B cell (primary cell): Measurements from ENCODE around the gene IRF9. TPM values are rescaled to one million over a fixed set of nuclear protein-coding genes. Genes with fewer than 3 reads are reported as not detected.
A peak's percentile ranks its signal among the peaks of the same experiment; 100 is the strongest.

Experiments
- ATAC-seq: fragments of 200-7000 bp; cut with Tn5 transposase; one replicate; pipeline ENCODE4 v1.10.0; 2021; ENCODE audit warnings: low read depth, mild to moderate bottlenecking, moderate number of reproducible peaks, moderate library complexity
- CTCF ChIA-PET: fragments of 350-600 bp; sonication (Branson Sonifier 250); formaldehyde crosslinking; loops from one replicate; lab custom pipeline; 2021; ENCODE audit warnings: antibody characterized with exemption, inconsistent platforms; lab: Charles Lee
- POLR2A ChIA-PET: fragments of 350-600 bp; sonication (Branson Sonifier 250); formaldehyde crosslinking; loops from one replicate; lab custom pipeline; 2021; ENCODE audit warnings: antibody characterized with exemption; lab: Charles Lee
- DNase-seq: peaks from one replicate; pipeline ENCODE4 v3.0.0; 2013
- H2AFZ ChIP-seq: 2 replicates; pipeline ENCODE4 v1.6.1; 2012; ENCODE audit warnings: mild to moderate bottlenecking, low read depth, low read length; ENCODE audit not compliant: insufficient read depth, poor library complexity, severe bottlenecking
- H3K27ac ChIP-seq, 2 donors: 1 replicate in 1 of 2; 2 replicates in 1 of 2; pipeline ENCODE4 v1.5.1; 2012 to 2013; ENCODE audit warnings: low read length in 2 of 2, mild to moderate bottlenecking in 2 of 2, moderate library complexity in 1 of 2
- H3K27me3 ChIP-seq, 4 experiments: fragments of 200-600 bp in 1 of 4; sonication (generic) in 1 of 4; replicated peaks in 1 of 4; 1 replicate in 2 of 4; 2 replicates in 2 of 4; pipeline versions ENCODE4 v1.6.1 to v1.7.0; 2013 to 2016; ENCODE audit warnings: low read length in 3 of 4, mild to moderate bottlenecking in 2 of 4, mixed read lengths in 1 of 4, moderate library complexity in 1 of 4; ENCODE audit not compliant: insufficient read depth in 4 of 4, control insufficient read depth in 3 of 4; ENCODE audit errors: control extremely low read depth in 1 of 4
- H3K36me3 ChIP-seq, 2 experiments: replicated peaks in 1 of 2; 1 replicate in 1 of 2; 2 replicates in 1 of 2; pipeline versions ENCODE4 v1.6.1 to v1.7.1; 2013; ENCODE audit warnings: low read length in 1 of 2; ENCODE audit not compliant: insufficient read depth in 2 of 2, control insufficient read depth in 1 of 2; ENCODE audit errors: control extremely low read depth in 1 of 2, extremely low read depth in 1 of 2
- H3K4me1 ChIP-seq, 2 donors: fragments of 200-600 bp in 1 of 2; sonication (generic) in 1 of 2; 1 replicate in 1 of 2; 2 replicates in 1 of 2; pipeline versions ENCODE4 v1.5.1 to v1.6.1; 2013 to 2017; ENCODE audit warnings: low read length in 2 of 2; ENCODE audit not compliant: control insufficient read depth in 2 of 2, insufficient read depth in 2 of 2
- H3K4me2 ChIP-seq: replicated peaks from 2 replicates; pipeline ENCODE3; 2012; ENCODE audit warnings: mild to moderate bottlenecking, low read depth, low read length; ENCODE audit not compliant: poor library complexity, severe bottlenecking
- H3K4me3 ChIP-seq, 5 experiments: fragments of 200-600 bp in 1 of 5; sonication (generic) in 1 of 5; 1 replicate in 3 of 5; 2 replicates in 2 of 5; pipeline versions ENCODE4 v1.5.1 to v1.7.0; 2011 to 2016; ENCODE audit warnings: low read length in 4 of 5, mild to moderate bottlenecking in 4 of 5, low read depth in 2 of 5, control low read depth in 1 of 5, moderate library complexity in 1 of 5; ENCODE audit not compliant: insufficient read depth in 1 of 5; ENCODE audit errors: control extremely low read depth in 1 of 5, extremely low read depth in 1 of 5
- H3K79me2 ChIP-seq: fragments of 200-600 bp; sonication (generic); one replicate; pipeline ENCODE4 v1.6.0; 2016; ENCODE audit warnings: low read length; ENCODE audit not compliant: control insufficient read depth, insufficient read depth
- H3K9ac ChIP-seq: fragments of 200-600 bp; sonication (generic); 2 replicates; pipeline ENCODE4 v1.6.1; 2017; ENCODE audit warnings: mild to moderate bottlenecking, low read length, moderate library complexity
- H3K9me3 ChIP-seq, 3 donors: one replicate each; pipeline versions ENCODE4 v1.6.1 to v1.7.1; 2013; ENCODE audit warnings: low read length in 2 of 3; ENCODE audit not compliant: control insufficient read depth in 2 of 3, insufficient read depth in 1 of 3; ENCODE audit errors: control extremely low read depth in 1 of 3
- H4K20me1 ChIP-seq: 2 replicates; pipeline ENCODE4 v1.6.0; 2012; ENCODE audit warnings: mild to moderate bottlenecking, low read length; ENCODE audit not compliant: insufficient read depth, control insufficient read depth, poor library complexity, severe bottlenecking
- H3K27ac Mint-ChIP-seq: one replicate; pipeline ENCODE4 v1.8.0; 2021; ENCODE audit warnings: mixed read lengths
- H3K27me3 Mint-ChIP-seq: one replicate; pipeline ENCODE4 v1.8.0; 2021; ENCODE audit warnings: mixed read lengths
- H3K4me1 Mint-ChIP-seq: one replicate; pipeline ENCODE4 v1.8.0; 2021; ENCODE audit warnings: mixed read lengths
- H3K4me3 Mint-ChIP-seq: one replicate; pipeline ENCODE4 v1.8.0; 2021; ENCODE audit warnings: mixed read lengths
- H3K9me3 Mint-ChIP-seq: one replicate; pipeline ENCODE4 v1.8.0; 2022; ENCODE audit warnings: mixed read lengths; ENCODE audit not compliant: insufficient read depth
- CTCF ChIP-seq: fragments of 200-600 bp; IDR thresholded peaks from one replicate; pipeline ENCODE4 v1.8.0; 2022; ENCODE audit warnings: antibody characterized with exemption, mild to moderate bottlenecking
- EZH2 ChIP-seq: IDR thresholded peaks from 2 replicates; pipeline ENCODE4 v1.6.1; 2012; ENCODE audit warnings: borderline replicate concordance, low read depth, mild to moderate bottlenecking, moderate library complexity, low read length; ENCODE audit not compliant: insufficient read depth, poor library complexity, severe bottlenecking
- WGBS: methylation state at CpG from one replicate; pipeline ENCODE4 v1.1.5; 2013; ENCODE audit warnings: missing lambda C conversion rate; ENCODE audit not compliant: insufficient coverage; 5-methylcytosine and 5-hydroxymethylcytosine counted together
- intact Hi-C: fragments of 100-400 bp; cut with micrococcal nuclease; formaldehyde crosslinking; loops from one replicate; pipeline ENCODE4 v1.10.0; 2022
- polyA plus RNA-seq: library from polyadenylated mRNA; depleted of rRNA; stranded (reverse); fragments of >200 nt; gene quantifications from 2 replicates; pipeline ENCODE4 v1.2.3, GENCODE V29; 2012
- total RNA-seq, 2 donors: library from RNA; stranded (reverse); fragments of 120-200 nt in 1 of 2; gene quantifications; 1 replicate in 1 of 2; 2 replicates in 1 of 2; pipeline versions ENCODE4 v1.2.3 to v1.2.4, GENCODE V29; 2013 to 2022

The IRF9 gene
- total and polyA plus RNA-seq, 2 donors (not counting 1 experiment from before 2014, with no cell fraction given): 191 to 269 TPM

DNA sequence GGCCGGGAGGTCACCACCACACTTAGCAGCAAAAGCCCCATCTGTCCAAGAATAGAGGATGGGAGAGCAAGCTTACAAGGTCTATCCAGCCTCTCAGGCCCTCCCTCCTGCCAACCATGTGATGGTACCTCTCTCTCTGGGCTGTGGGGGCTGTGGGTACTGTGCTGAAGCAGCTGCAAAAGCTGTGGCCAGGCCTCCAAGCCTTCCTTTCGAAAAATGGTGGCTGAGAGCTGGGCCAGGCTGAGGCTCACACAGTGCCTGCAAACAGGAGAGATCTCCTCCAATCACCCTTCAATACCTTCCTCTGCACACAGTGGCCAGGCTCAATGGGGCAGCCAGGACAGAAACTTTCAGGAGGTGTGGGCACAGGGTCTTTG lies 26.5 kb downstream of the IRF9 start:
- H3K9me3 ChIP-seq: no peaks in the 10 kb centered on the region
- H3K9ac ChIP-seq: peak overlapping the region; percentile 70
- Mint-ChIP-seq H3K4me1 (peaks cover 30% of the 10 kb centered on the region), H3K4me3 (peak overlapping the region; percentile 93), H3K27ac (peak overlapping the region; percentile 87), H3K9me3 (no peaks in the 10 kb centered on the region), H3K27me3 (no peaks in the 10 kb centered on the region)
- H3K27me3 ChIP-seq: no peaks in the 10 kb centered on the region
- intact Hi-C loops: no loop called here
- peak overlapping the region in 1 of 2 donors; percentile 86 for H3K27ac ChIP-seq
- H3K79me2 ChIP-seq: peaks cover 49% of the 10 kb centered on the region
- peaks cover 14 to 17% of the 10 kb centered on the region in 2 donors for H3K4me1 ChIP-seq
- DNase-seq (no peak), ATAC-seq (no peak)
- peak overlapping the region in 2 of 5 experiments; percentile 69 to 77 for H3K4me3 ChIP-seq
- peak overlapping the region; percentile 96 for H3K4me2 ChIP-seq
- WGBS: no CpG with 5 or more reads among the region's 2 CpGs
- ChIA-PET POLR2A (interaction anchor here (1.1 to 2.1 kb wide), 3 partner anchors 26 to 55 kb away, joined by 4 to 6 read pairs (median 6); partner anchors contain the start of genes IRF9 and TINF2), CTCF (interaction anchor here (1.0 to 3.7 kb wide), 7 partner anchors 26 to 254 kb away, joined by 3 to 21 read pairs (median 4); partner anchors contain the start of genes CHMP4A, CIDEB, IRF9 and TINF2)
- no peaks in the 10 kb centered on the region for H4K20me1 ChIP-seq
- peaks cover 3 to 47% of the 10 kb centered on the region in 2 experiments for H3K36me3 ChIP-seq
- H2AFZ ChIP-seq: no peak overlapping the region
- no peak for TF ChIP-seq CTCF
- no peak for TF ChIP-seq EZH2
